Right cardiac atrium (tissue), 5 donors: ENCODE measurements around the gene TACC2. TPM values are rescaled to one million over a fixed set of nuclear protein-coding genes. Genes with fewer than 3 reads are reported as not detected.
"Not testable (repeated sequence)": the region's sequence is repeated elsewhere in the genome, so short reads cannot be mapped to it uniquely, and the experiment has no call there.

Experiments
- ATAC-seq, 2 donors: fragments of 200-7000 bp; cut with Tn5 transposase; one replicate each; pipeline versions ENCODE4 v1.8.0 to v1.9.1; 2020; ENCODE audit warnings: moderate library complexity in 2 of 2, mild to moderate bottlenecking in 1 of 2
- DNase-seq, 3 donors: peaks; one replicate each; pipeline ENCODE4 v3.0.0-alpha.2; 2020
- H3K27ac ChIP-seq: one replicate; pipeline ENCODE4 v1.5.1; 2013; ENCODE audit warnings: mild to moderate bottlenecking, low read length, control low read depth, moderate library complexity
- H3K27me3 ChIP-seq: one replicate; pipeline ENCODE4 v1.6.1; 2013; ENCODE audit not compliant: control insufficient read depth, insufficient read depth
- H3K4me1 ChIP-seq: one replicate; pipeline ENCODE4 v1.6.1; 2013; ENCODE audit warnings: low read length; ENCODE audit not compliant: control insufficient read depth, insufficient read depth
- H3K4me3 ChIP-seq: one replicate; pipeline ENCODE4 v1.5.1; 2013; ENCODE audit warnings: low read length, control low read depth
- H3K9me3 ChIP-seq: one replicate; pipeline ENCODE4 v1.6.1; 2013; ENCODE audit warnings: low read length; ENCODE audit not compliant: control insufficient read depth
- WGBS: extraction: QIAGEN DNeasy Blood & Tissue Kit; methylation state at CpG from one replicate; pipeline ENCODE4 v1.1.7; 2013; 5-methylcytosine and 5-hydroxymethylcytosine counted together
- intact Hi-C, 4 donors: fragments of 100-400 bp; cut with DNase I; formaldehyde crosslinking; loops; one replicate each; pipeline versions ENCODE4 v1.11.0 to v1.14.0; 2022 to 2023
- polyA plus RNA-seq: library from polyadenylated mRNA; stranded (reverse); fragments of 200-250 nt; gene quantifications from one replicate; pipeline ENCODE4 v1.2.3, GENCODE V29; 2013
- total RNA-seq, 4 donors: library from RNA; stranded (reverse); fragmentation: NEBNext Ultra II Directional; extraction: Animal tissue kit (Norgen Biotek cat#: 25700); gene quantifications; one replicate each; pipeline ENCODE4 v1.2.1, GENCODE V29; 2021
- donor health status: healthy with polysubstance abuse.
- donor health status: DM: no; HTN: yes; CAD: no.
- donor health status: DM: no; HTN: no; CAD: no.
- donor health status: DM: no; HTN: yes; CAD: no; lungs with severe emphysema.
- donor health status: DM: yes; HTN: yes; CAD: no.

The TACC2 gene
- total and polyA plus RNA-seq, 5 donors = 234 to 370 (median 298) TPM

DNA sequence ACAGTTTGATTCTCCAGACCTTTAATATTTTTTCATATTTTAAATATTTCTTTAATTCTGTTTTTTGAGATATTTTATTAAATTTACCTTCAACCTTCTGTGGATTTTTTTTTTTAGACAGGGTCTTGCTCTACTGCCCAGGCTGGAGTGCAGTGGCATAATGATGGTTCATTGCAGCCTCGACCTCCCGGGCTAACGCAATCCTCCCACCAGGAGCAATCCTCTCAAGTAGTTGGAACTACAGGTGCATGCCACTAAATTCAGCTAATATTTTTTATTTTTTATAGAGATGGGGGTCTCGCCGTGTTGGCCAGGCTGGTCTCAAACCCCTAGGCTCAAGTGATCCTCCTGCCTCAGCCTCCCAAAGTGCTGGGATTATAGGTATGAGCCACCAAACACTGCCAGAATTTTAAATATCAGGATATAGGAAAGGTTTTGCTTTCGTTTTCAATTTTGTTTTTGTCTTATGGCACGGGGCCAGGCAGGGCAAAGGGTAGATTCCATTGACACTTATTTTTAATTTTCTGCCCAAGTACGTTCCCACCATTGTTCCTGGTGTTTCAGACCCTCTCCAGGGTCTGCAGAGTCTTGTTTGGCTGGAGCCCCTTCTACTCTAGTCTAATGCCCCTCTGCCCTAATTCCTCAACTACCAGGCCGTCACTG lies 1.2 kb downstream of the TACC2 start:
- 68% methylated on average over 9 of the region's 9 CpGs for WGBS
- H3K9me3 ChIP-seq = no peaks in the 10 kb centered on the region
- no peaks in the 10 kb centered on the region for H3K27me3 ChIP-seq
- DNase-seq = no peak
- no peaks in the 10 kb centered on the region for H3K4me1 ChIP-seq
- no peak for ATAC-seq
- no peak overlapping the region for H3K4me3 ChIP-seq
- H3K27ac ChIP-seq = peak overlapping the region; percentile 47
- intact Hi-C loops = no loop called here

- ATAC-seq, H3K27ac ChIP-seq, intact Hi-C loops, H3K4me1 ChIP-seq, DNase-seq, H3K9me3 ChIP-seq, H3K27me3 ChIP-seq, H3K4me3 ChIP-seq: not testable (repeated sequence)
- 90% methylated on average over 4 of the region's 4 CpGs for WGBS
These were observed 2.8 kb downstream of the TACC2 start for GRCh38 chr10:121991727-121992126.

GRCh38 chr10:121994429-121994941 lies 5.5 kb downstream of the TACC2 start:
- intact Hi-C loops = no loop called here
- Histone ChIP-seq H3K9me3 (no peaks in the 10 kb centered on the region), H3K27me3 (no peaks in the 10 kb centered on the region), H3K4me1 (no peaks in the 10 kb centered on the region), H3K4me3 (peak overlapping the region; percentile 17), H3K27ac (peak overlapping the region; percentile 82)
- peak; percentile 61 to 74 for ATAC-seq
- peak; percentile 27 to 73 (median 72) for DNase-seq
- 31% methylated on average over 10 of the region's 10 CpGs for WGBS

- WGBS = 44% methylated on average over 6 of the region's 6 CpGs
These were observed 9.5 kb downstream of the TACC2 start for GRCh38 chr10:121998462-121998861.

DNA sequence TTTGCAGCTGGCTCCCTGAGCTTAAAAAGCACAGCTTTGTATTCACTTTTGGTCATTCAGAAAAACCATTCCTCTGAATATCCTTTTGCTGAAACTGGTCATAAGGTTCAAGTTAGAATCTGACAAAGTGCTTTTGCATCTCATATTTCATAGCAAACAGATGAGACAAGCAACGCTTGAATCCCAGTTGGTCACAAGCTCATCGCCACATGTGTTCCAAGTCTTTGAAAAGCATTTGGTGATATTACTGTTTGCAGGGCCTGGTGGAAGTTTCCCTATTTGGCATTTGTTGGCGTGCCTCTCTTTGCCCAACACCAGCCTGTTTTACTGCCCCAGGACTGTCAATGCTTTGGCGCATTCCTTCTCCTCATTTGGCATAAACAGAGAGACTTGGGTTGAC lies 10.3 kb downstream of the TACC2 start:
- WGBS = 75% methylated on average over 4 of the region's 4 CpGs
- Histone ChIP-seq H3K27me3 (no peaks in the 10 kb centered on the region), H3K4me1 (no peaks in the 10 kb centered on the region), H3K9me3 (no peaks in the 10 kb centered on the region), H3K4me3 (no peak overlapping the region), H3K27ac (peak overlapping the region; percentile 85)
- ATAC-seq (no peak), DNase-seq (no peak)
- intact Hi-C loops = no loop called here

More at GRCh38 chr10:121998462-121998861, 9.5 kb downstream of the TACC2 start:
- Histone ChIP-seq H3K4me1 (no peaks in the 10 kb centered on the region), H3K9me3 (no peaks in the 10 kb centered on the region), H3K27ac (peak overlapping the region; percentile 88), H3K27me3 (no peaks in the 10 kb centered on the region), H3K4me3 (no peak overlapping the region)
- ATAC-seq (peak; percentile 64 to 74), DNase-seq (no peak)
- intact Hi-C loops = no loop called here

DNA sequence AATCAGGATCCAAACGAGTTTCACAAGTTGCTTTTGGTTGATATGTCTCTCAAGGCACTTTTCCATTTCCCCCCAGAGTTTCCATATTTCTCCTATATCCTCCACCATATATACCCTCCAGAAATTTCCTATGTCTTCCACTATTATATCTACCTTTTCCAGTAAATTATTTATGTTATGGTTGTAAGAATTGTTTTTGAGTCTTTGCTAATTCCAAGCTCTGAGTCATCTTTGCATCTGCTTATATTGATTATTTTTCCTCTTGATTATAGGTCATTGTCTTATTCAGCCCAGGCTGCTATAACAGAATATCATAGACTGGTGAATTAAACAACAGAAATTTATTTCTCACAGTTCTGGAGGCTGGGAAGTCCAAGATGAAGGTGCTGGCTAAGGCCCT lies 12.7 kb downstream of the TACC2 start:
- Histone ChIP-seq H3K9me3 (no peaks in the 10 kb centered on the region), H3K27ac (no peak overlapping the region), H3K27me3 (no peaks in the 10 kb centered on the region), H3K4me3 (no peak overlapping the region), H3K4me1 (no peaks in the 10 kb centered on the region)
- DNase-seq = no peak
- no peak for ATAC-seq
- WGBS = 62% methylated on average over 1 of the region's 1 CpG
- intact Hi-C loops = no loop called here

GRCh38 chr10:122007415-122007814 lies 18.5 kb downstream of the TACC2 start:
- intact Hi-C loops = no loop called here
- DNase-seq = no peak
- Histone ChIP-seq H3K27ac (no peak overlapping the region), H3K27me3 (no peaks in the 10 kb centered on the region), H3K4me1 (peaks cover 3% of the 10 kb centered on the region), H3K9me3 (no peaks in the 10 kb centered on the region), H3K4me3 (no peak overlapping the region)
- ATAC-seq = no peak
- 54% methylated on average over 3 of the region's 3 CpGs for WGBS

DNA sequence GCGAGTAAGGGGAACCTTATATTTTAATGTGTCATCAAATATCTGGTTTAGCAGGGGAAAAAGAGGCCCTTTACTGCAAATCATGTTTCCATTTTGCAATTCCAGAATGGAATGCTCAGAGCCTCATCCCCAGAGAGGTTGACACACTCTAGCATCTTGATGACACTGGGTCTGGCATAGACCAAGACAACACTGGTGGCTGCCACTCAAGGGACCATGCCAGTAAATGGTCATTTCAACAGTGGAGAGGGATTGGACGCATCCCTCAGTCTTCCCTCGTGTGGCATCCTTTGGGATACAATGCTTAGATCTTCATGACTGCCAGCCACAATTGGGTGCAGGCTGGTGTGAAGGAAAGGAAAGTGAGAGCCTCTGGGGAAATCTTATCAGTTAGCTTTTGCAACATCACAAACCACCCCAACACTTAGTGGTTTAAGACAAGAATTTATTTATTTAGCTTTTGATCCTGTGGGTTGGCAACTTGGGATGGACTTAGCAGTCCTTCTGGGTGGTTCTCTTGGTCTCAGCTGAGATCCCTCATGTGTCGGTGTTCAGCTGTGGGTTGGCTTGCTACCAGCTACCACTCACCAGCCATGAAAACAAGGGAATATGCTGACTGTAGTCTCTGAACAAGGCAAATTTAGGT lies 21.6 kb downstream of the TACC2 start:
- ATAC-seq (no peak), DNase-seq (no peak)
- intact Hi-C loops = no loop called here
- H3K27me3 ChIP-seq = no peaks in the 10 kb centered on the region
- no peaks in the 10 kb centered on the region for H3K9me3 ChIP-seq
- H3K4me3 ChIP-seq = no peak overlapping the region
- H3K27ac ChIP-seq = peak overlapping the region; percentile 11
- 73% methylated on average over 4 of the region's 4 CpGs for WGBS
- peaks cover 3% of the 10 kb centered on the region for H3K4me1 ChIP-seq

DNA sequence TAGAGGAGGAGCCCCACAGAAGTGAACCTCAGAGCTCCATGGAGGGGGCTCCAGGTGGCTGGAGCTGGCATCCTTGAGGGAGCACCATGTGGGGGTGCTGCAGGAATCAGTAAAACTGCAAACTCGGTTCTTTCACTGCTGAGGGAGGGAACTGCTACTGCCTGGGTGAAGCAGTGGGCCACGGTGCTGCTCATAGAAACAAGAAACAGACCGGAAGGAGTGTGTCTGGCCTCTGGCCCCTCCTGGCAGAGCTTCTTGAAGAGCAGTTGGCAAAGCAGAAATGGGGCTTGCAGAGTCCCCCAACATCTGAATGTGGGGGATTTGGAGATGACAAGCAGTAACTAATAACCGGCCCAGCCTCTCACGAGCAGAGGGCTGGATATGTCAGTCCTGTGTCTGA lies 23.8 kb downstream of the TACC2 start:
- Histone ChIP-seq H3K4me3 (no peak overlapping the region), H3K27ac (peak overlapping the region; percentile 97), H3K27me3 (no peaks in the 10 kb centered on the region), H3K4me1 (peaks cover 3% of the 10 kb centered on the region), H3K9me3 (no peaks in the 10 kb centered on the region)
- DNase-seq = no peak
- no peak for ATAC-seq
- intact Hi-C loops = no loop called here
- WGBS = 73% methylated on average over 5 of the region's 5 CpGs

- peak overlapping the region; percentile 97 for H3K27ac ChIP-seq
- no peak for DNase-seq
- WGBS = 54% methylated on average over 8 of the region's 8 CpGs
- H3K9me3 ChIP-seq = no peaks in the 10 kb centered on the region
- peaks cover 3% of the 10 kb centered on the region for H3K4me1 ChIP-seq
- no peak overlapping the region for H3K4me3 ChIP-seq
- H3K27me3 ChIP-seq = no peaks in the 10 kb centered on the region
- intact Hi-C loops = no loop called here
- peak; percentile 61 to 75 for ATAC-seq
These were observed 24.4 kb downstream of the TACC2 start for GRCh38 chr10:122013311-122013780.

DNA sequence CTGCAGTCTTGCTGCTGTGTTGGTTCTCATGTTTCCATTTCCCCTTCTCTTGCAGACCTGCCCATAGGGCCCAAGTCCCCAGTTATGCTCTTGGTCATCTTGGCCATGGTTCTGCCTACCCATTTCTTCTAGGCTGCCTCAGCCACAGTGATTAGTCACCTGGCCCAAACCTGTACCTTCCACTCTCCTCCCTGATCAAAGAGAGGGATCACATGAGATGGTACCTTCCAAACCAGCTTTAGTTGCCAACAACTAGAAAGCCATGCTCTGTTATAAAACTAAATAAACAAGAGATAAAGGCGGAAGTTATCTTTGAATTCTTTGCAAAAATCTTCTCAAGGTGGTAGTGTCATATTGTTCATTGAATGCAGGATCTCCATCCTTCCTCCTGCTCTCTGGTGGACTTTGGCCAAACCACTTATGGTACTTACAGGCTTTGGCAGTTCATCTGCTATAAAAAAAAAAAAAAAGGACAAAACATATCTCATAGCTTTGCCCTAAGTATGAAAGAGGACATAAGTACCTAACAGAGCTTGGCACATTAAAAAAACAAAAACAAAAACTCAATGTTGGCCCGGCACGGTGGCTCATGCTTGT lies 25.8 kb downstream of the TACC2 start:
- intact Hi-C loops = no loop called here
- DNase-seq (no peak), ATAC-seq (peak in 1 of 2 donors; percentile 52)
- H3K4me3 ChIP-seq = no peak overlapping the region
- H3K9me3 ChIP-seq = no peaks in the 10 kb centered on the region
- H3K27ac ChIP-seq = peak overlapping the region; percentile 54
- 51% methylated on average over 3 of the region's 3 CpGs for WGBS
- peaks cover 9% of the 10 kb centered on the region for H3K4me1 ChIP-seq
- H3K27me3 ChIP-seq = no peaks in the 10 kb centered on the region
